Measurements from ENCODE around the gene NPTX1. TPM values are rescaled to one million over a fixed set of nuclear protein-coding genes. Genes with fewer than 3 reads are reported as not detected.

The NPTX1 gene
- total RNA-seq, 1 donor from 2014 or later = not detected

DNA sequence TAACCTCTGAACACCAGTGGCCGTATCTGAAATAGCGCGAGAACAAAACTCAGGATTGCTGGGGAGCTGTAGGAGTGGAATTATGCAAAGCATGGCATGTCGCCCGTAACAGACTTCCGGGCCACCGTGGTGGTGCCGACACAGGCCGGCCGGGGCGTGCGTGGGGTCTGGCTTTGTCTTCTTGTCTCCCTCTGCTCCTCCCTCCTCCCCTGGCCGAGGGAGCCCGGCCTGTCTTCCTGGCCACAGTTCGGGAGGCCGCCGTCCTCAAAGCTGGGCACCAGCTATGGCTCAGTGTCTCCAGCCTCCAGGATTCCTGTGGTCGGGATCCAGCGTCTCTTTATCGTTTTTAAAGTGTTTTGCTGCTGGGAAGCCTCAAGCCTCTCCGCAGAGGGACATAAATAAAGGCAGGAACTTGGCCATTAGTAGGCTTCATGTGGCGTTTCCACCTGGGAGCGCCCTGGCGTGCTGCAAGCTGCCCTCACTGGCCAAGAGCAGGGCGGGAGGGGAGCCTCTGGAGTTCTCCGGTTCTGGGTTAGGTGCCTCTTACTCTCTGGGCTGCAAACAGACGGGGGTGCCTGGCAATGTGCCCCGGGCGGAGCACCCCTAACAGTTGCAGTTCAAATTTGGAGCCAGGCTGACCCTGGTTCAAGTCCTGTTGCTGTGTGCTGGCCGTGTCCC, 22.0 kb upstream of the NPTX1 start:
- TF ChIP-seq, protein P1, sequence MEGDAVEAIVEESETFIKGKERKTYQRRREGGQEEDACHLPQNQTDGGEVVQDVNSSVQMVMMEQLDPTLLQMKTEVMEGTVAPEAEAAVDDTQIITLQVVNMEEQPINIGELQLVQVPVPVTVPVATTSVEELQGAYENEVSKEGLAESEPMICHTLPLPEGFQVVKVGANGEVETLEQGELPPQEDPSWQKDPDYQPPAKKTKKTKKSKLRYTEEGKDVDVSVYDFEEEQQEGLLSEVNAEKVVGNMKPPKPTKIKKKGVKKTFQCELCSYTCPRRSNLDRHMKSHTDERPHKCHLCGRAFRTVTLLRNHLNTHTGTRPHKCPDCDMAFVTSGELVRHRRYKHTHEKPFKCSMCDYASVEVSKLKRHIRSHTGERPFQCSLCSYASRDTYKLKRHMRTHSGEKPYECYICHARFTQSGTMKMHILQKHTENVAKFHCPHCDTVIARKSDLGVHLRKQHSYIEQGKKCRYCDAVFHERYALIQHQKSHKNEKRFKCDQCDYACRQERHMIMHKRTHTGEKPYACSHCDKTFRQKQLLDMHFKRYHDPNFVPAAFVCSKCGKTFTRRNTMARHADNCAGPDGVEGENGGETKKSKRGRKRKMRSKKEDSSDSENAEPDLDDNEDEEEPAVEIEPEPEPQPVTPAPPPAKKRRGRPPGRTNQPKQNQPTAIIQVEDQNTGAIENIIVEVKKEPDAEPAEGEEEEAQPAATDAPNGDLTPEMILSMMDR (conservative IDR thresholded peaks at IDR 0.05; ENCODE audit: low read depth, low read length) = no peak
- DNase-seq (ENCODE audit: low read depth) = no peak
- peak overlapping the region; percentile 18 for H3K4me3 ChIP-seq (ENCODE audit: low read depth, low read length)

DNA sequence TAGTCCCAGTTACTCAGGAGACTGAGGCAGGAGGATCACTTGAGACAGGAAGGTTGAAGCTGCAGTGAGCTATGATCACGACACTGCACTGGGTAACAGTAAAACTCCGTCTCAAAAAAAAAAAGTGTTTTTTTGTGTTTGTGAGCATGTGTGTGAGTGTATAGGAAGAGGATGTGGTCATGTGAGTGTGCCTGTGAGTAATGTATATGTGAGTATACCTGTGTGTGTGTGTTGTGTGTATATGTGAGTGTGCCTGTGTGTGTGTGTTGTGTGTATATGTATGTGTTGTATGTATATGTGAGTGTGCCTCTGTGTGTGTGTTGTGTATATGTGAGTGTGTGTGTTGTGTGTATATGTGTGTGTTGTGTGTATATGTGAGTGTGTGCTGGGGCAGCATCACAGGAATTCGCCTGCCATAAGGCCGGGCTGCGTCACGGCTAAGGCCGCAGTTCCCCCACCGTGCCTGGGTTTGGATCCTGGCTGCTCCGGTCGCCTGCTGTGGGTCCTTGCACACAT, 21.4 kb upstream of the NPTX1 start:
- TF ChIP-seq, protein P1 (conservative IDR thresholded peaks at IDR 0.05; ENCODE audit: low read depth, low read length) = no peak
- no peak overlapping the region for H3K4me3 ChIP-seq (ENCODE audit: low read depth, low read length)
- DNase-seq (ENCODE audit: low read depth) = no peak

DNA sequence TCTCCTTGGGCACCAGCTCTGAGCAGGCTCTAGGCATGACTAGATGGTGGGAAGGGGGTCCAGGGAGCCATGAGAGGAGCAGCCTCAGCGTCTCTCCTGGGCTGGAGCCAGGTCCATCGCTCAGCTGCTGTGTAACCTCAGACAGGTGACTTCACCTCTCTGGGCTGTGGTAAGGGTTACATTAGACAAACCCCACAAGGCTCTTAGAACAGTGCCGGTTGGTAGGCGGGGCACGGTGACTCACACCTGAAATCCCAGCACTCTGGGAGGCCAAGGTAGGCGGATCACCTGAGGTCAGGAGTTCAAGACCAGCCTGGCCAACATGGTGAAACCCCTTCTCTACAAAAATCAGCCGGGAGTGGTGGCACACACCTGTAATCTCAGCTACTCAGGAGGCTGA, 18.1 kb upstream of the NPTX1 start:
- DNase-seq (ENCODE audit: low read depth) = no peak
- TF ChIP-seq, protein P1 (conservative IDR thresholded peaks at IDR 0.05; ENCODE audit: low read depth, low read length) = no peak
- H3K4me3 ChIP-seq (ENCODE audit: low read depth, low read length) = no peak overlapping the region

DNA sequence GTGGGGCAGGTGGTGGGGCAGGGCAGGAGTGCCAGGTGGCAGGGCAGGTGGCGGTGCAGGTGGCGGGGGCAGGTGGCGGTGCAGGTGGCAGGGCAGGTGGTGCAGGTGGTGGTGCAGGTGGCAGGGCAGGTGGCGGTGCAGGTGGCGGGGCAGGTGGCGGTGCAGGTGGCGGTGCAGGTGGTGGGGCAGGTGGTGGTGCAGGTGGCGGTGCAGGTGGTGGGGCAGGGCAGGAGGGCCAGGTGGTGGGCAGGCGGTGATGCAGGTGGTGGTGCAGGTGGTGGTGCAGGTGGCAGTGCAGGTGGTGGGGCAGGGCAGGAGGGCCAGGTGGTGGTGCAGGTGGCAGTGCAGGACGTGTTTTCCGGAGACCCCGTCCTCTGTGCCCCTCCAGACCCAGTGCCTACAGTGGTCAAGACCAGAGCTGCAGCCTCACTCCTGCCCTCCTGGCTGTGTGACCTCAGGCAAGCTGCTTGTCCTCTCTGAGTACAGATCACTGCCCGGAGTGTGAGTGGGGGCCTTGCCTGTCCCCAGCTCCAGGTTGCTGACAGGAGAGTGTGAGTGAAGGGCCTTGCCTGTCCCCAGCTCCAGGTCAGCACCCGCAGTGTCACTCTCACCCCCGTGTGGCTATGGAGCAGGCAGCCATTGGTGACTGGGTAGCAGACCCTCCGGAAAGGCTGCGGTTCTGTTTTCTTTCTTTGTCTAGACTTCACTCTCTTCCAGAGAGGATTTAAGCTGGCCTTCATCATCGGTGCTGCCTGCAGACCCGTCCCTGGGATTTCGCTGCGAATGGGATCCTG, 16.1 kb upstream of the NPTX1 start:
- TF ChIP-seq, protein P1 (conservative IDR thresholded peaks at IDR 0.05; ENCODE audit: low read depth, low read length) = no peak
- DNase-seq (ENCODE audit: low read depth) = no peak
- H3K4me3 ChIP-seq (ENCODE audit: low read depth, low read length) = no peak overlapping the region

DNA sequence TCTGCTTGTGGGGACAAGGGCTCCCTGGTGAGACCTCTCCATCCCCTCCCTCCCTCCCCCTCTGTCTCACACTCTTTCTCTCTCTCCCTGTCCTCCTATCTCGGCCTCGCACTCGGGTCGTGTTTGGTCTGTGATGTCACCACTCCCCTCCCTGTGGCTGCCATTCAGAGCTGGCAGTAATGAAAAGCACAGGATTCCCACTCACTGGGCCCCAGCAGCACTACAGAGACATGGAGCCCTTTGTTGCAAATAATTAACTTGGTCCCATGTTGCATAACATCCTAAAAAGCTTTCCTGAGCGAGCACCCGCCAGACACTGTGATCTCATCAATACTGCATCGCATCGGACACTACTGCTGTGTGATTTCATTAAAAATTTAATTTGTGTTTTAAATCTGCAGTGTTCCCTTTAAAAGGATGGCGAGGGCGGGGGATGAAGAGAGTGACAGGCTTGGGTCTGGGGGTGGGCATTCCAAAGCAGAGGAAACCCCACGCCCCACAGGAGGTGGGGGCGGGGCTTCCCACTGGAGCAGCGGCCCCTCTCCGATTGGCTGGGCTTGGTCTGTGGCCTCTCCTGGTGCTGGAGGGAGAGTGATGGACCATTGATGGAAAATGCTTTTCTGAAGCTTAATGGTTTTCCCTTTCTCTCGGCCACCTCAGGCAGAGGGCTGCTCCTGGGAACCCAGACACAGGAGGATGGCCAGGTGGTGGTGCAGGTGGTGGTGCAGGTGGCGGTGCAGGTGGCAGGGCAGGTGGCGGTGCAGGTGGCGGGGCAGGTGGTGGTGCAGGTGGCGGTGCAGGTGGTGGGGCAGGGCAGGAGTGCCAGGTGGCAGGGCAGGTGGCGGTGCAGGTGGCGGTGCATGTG, 15.3 kb upstream of the NPTX1 start:
- H3K4me3 ChIP-seq (ENCODE audit: low read depth, low read length) = no peak overlapping the region
- TF ChIP-seq, protein P1 (conservative IDR thresholded peaks at IDR 0.05; ENCODE audit: low read depth, low read length) = no peak
- no peak for DNase-seq (ENCODE audit: low read depth)

DNA sequence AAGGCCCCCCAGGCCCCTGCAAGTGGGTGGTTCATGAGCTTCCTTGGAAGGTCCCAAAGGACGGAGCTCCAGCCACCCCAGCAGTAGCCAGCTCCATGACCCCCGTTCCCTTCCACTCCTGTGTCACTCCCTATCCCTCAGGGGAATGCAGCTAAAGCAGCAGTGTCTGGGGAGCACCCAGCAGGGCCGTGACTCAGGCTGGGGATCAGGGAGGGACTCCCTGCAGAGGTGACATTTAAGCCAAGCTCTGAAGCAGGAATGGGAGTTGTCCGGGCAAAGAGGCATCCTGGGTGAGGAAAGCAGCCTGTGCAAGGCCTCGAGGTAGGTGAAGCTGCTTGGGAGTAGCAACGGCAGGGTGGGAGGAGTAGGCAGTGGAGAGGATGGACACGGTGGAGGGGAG, 11.1 kb upstream of the NPTX1 start:
- no peak for DNase-seq (ENCODE audit: low read depth)
- TF ChIP-seq, protein P1 (conservative IDR thresholded peaks at IDR 0.05; ENCODE audit: low read depth, low read length) = no peak
- no peak overlapping the region for H3K4me3 ChIP-seq (ENCODE audit: low read depth, low read length)
